Measurements from ENCODE around the gene UVRAG. TPM values are rescaled to one million over a fixed set of nuclear protein-coding genes. Genes with fewer than 3 reads are reported as not detected.

UVRAG gene
- total RNA-seq, 1 experiment from 2014 or later: 13.0 TPM

DNA sequence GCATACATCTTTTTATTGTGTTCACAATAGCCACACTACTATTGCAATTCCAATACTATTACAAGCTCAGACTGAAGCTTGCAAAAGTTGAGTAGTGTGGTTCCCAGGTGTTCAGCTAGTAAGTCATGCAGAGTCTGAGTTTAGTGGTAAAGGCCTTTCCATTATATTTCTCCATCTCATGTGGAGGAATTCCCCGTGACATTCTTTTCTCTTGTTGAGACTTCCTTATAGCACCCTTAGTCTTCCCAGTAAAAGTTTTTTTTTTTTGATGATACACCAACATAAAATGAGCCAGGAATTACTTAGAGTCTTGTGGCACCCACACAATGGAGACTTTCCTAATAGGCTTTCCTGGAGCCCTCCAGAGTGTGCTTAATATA lies 110.8 kb downstream of the UVRAG start:
- TF ChIP-seq EZH2 (IDR thresholded peaks at IDR 0.05; ENCODE audit: low read length, unreplicated experiment): no peak
- TF ChIP-seq EZH2phosphoT487 (IDR thresholded peaks at IDR 0.05; ENCODE audit: borderline replicate concordance, low read length): no peak
- TF ChIP-seq, protein P1, sequence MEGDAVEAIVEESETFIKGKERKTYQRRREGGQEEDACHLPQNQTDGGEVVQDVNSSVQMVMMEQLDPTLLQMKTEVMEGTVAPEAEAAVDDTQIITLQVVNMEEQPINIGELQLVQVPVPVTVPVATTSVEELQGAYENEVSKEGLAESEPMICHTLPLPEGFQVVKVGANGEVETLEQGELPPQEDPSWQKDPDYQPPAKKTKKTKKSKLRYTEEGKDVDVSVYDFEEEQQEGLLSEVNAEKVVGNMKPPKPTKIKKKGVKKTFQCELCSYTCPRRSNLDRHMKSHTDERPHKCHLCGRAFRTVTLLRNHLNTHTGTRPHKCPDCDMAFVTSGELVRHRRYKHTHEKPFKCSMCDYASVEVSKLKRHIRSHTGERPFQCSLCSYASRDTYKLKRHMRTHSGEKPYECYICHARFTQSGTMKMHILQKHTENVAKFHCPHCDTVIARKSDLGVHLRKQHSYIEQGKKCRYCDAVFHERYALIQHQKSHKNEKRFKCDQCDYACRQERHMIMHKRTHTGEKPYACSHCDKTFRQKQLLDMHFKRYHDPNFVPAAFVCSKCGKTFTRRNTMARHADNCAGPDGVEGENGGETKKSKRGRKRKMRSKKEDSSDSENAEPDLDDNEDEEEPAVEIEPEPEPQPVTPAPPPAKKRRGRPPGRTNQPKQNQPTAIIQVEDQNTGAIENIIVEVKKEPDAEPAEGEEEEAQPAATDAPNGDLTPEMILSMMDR (conservative IDR thresholded peaks at IDR 0.05; ENCODE audit: low read depth, low read length): no peak
- Histone ChIP-seq H3K27ac (ENCODE audit: low read length) (peak overlapping the region; percentile 46), H3K79me2 (ENCODE audit: low read length) (no peaks in the 10 kb centered on the region), H3K4me3 (ENCODE audit: low read length) (no peak overlapping the region), H3K9me3 (ENCODE audit: low read length) (no peaks in the 10 kb centered on the region), H3K9me2 (replicated peaks; ENCODE audit: low read length) (no peaks in the 10 kb centered on the region), H3K4me1 (ENCODE audit: insufficient read depth, low read length) (peaks cover 22% of the 10 kb centered on the region), H3K27me3 (ENCODE audit: low read length) (no peaks in the 10 kb centered on the region), H2AFZ (ENCODE audit: low read length) (no peak overlapping the region), H4K20me1 (ENCODE audit: low read length) (no peaks in the 10 kb centered on the region), H3F3A (ENCODE audit: low read length, unreplicated experiment) (no peaks in the 10 kb centered on the region), H3K36me3 (ENCODE audit: low read depth, low read length) (no peaks in the 10 kb centered on the region), H3K9ac (ENCODE audit: low read length) (no peak overlapping the region), H3K4me2 (ENCODE audit: low read length) (no peak overlapping the region)
- POLR2A ChIA-PET (ENCODE audit: unreplicated experiment): interaction anchor here (0.6 to 0.7 kb wide), 2 partner anchors 25 to 580 kb away, joined by 15 to 24 read pairs; no protein-coding TSS in a partner anchor
- CTCF ChIA-PET: no interaction called here
- ATAC-seq: peak; percentile 7; the same call in 1 of the 2 replicates
- peak; percentile 11 for DNase-seq
- intact Hi-C loops (cut with micrococcal nuclease): loop anchor here (1.0 to 2.0 kb wide), 2 partner anchors 43 to 105 kb away; no protein-coding TSS in a partner anchor
- BruUV-seq (replicated peaks): no TSS peak

DNA sequence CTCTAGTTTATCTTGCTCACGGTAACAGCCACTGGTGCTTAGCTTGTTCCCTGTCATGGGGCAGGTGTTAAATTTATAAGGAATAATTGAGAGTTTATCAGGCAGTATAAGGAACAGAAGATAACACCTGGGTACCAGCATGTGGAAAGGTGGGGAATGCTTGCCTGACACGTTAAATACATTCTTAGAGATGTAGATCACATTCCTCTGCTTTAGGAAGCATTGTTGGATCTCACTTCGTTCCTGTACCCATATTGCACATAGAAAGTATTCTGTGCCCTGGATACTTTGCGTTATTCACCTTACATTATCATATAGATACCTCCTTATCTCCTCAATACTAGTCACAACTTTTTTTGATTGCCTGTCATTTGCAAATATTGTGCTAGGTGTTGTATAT lies 114.7 kb downstream of the UVRAG start:
- no peak overlapping the region for H2AFZ ChIP-seq (ENCODE audit: low read length)
- H4K20me1 ChIP-seq (ENCODE audit: low read length): no peaks in the 10 kb centered on the region
- DNase-seq: no peak
- ChIA-PET CTCF (no interaction called here), POLR2A (ENCODE audit: unreplicated experiment) (no interaction called here)
- H3K9ac ChIP-seq (ENCODE audit: low read length): no peak overlapping the region
- no peak overlapping the region for H3K27ac ChIP-seq (ENCODE audit: low read length)
- H3K4me3 ChIP-seq (ENCODE audit: low read length): no peak overlapping the region
- H3F3A ChIP-seq (ENCODE audit: low read length, unreplicated experiment): no peaks in the 10 kb centered on the region
- H3K27me3 ChIP-seq (ENCODE audit: low read length): no peaks in the 10 kb centered on the region
- H3K79me2 ChIP-seq (ENCODE audit: low read length): no peaks in the 10 kb centered on the region
- peaks cover 24% of the 10 kb centered on the region for H3K4me1 ChIP-seq (ENCODE audit: insufficient read depth, low read length)
- intact Hi-C loops (cut with micrococcal nuclease): no loop called here
- H3K9me3 ChIP-seq (ENCODE audit: low read length): no peaks in the 10 kb centered on the region
- H3K36me3 ChIP-seq (ENCODE audit: low read depth, low read length): no peaks in the 10 kb centered on the region
- BruUV-seq (replicated peaks): no TSS peak
- TF ChIP-seq EZH2 (IDR thresholded peaks at IDR 0.05; ENCODE audit: low read length, unreplicated experiment) (no peak), EZH2phosphoT487 (IDR thresholded peaks at IDR 0.05; ENCODE audit: borderline replicate concordance, low read length) (no peak)
- TF ChIP-seq, protein P1 (conservative IDR thresholded peaks at IDR 0.05; ENCODE audit: low read depth, low read length): no peak
- H3K9me2 ChIP-seq (replicated peaks; ENCODE audit: low read length): no peaks in the 10 kb centered on the region
- ATAC-seq: no peak
- H3K4me2 ChIP-seq (ENCODE audit: low read length): no peak overlapping the region

DNA sequence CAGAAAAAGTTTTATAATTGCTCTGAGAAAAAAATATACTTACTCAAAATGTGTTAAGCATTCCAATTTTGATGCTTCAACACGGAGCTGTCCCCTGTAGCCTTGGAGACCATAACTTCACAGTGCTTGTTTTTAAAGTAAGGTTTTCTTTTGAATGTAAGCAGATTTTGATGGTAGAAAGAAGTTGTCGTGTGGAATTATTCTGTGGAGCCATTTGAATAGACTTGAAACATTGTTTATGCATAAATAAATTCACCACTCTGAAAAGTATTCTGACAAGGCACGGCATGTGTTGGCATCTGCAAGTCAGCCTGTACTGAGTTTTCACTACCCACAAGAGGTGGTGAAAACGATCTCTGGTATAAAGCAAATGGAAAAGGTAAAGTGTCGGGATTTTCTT lies 115.5 kb downstream of the UVRAG start:
- no TSS peak for BruUV-seq (replicated peaks)
- H3K9me2 ChIP-seq (replicated peaks; ENCODE audit: low read length): no peaks in the 10 kb centered on the region
- no peak overlapping the region for H3K9ac ChIP-seq (ENCODE audit: low read length)
- H3K36me3 ChIP-seq (ENCODE audit: low read depth, low read length): no peaks in the 10 kb centered on the region
- H3K27ac ChIP-seq (ENCODE audit: low read length): no peak overlapping the region
- no peak overlapping the region for H2AFZ ChIP-seq (ENCODE audit: low read length)
- H3K9me3 ChIP-seq (ENCODE audit: low read length): no peaks in the 10 kb centered on the region
- no peaks in the 10 kb centered on the region for H3F3A ChIP-seq (ENCODE audit: low read length, unreplicated experiment)
- no peak overlapping the region for H3K4me2 ChIP-seq (ENCODE audit: low read length)
- peaks cover 16% of the 10 kb centered on the region for H3K4me1 ChIP-seq (ENCODE audit: insufficient read depth, low read length)
- TF ChIP-seq, protein P1 (conservative IDR thresholded peaks at IDR 0.05; ENCODE audit: low read depth, low read length): no peak
- TF ChIP-seq EZH2 (IDR thresholded peaks at IDR 0.05; ENCODE audit: low read length, unreplicated experiment) (no peak), EZH2phosphoT487 (IDR thresholded peaks at IDR 0.05; ENCODE audit: borderline replicate concordance, low read length) (no peak)
- intact Hi-C loops (cut with micrococcal nuclease): no loop called here
- DNase-seq (no peak), ATAC-seq (no peak)
- POLR2A ChIA-PET (ENCODE audit: unreplicated experiment): no interaction called here
- no peak overlapping the region for H3K4me3 ChIP-seq (ENCODE audit: low read length)
- no peaks in the 10 kb centered on the region for H4K20me1 ChIP-seq (ENCODE audit: low read length)
- no peaks in the 10 kb centered on the region for H3K79me2 ChIP-seq (ENCODE audit: low read length)
- no peaks in the 10 kb centered on the region for H3K27me3 ChIP-seq (ENCODE audit: low read length)
- CTCF ChIA-PET: no interaction called here

Measured in PC-3 (cell line).